Smooth muscle cell (in vitro differentiated cells): ENCODE results near the gene NCAPG2. TPM values are rescaled to one million over a fixed set of nuclear protein-coding genes. Genes with fewer than 3 reads are reported as not detected.

ENCODE experiments used
- DNase-seq: peaks from one replicate; lab custom pipeline; 2025; ENCODE audit not compliant: unreplicated experiment; lab: John Stamatoyannopoulos, UW
- H2AFZ ChIP-seq: fragments of 200-600 bp; sonication (generic); 2 replicates; pipeline ENCODE4 v1.6.0; 2016; ENCODE audit warnings: antibody characterized with exemption, low read depth, mild to moderate bottlenecking
- H3F3A ChIP-seq: fragments of 200-600 bp; sonication (generic); 2 replicates; pipeline ENCODE4 v1.6.0; 2017; ENCODE audit warnings: antibody characterized with exemption, low read depth
- H3K27ac ChIP-seq: fragments of 200-600 bp; sonication (generic); 2 replicates; pipeline ENCODE4 v1.5.1; 2016; ENCODE audit warnings: low read depth, mild to moderate bottlenecking
- H3K27me3 ChIP-seq: fragments of 200-600 bp; sonication (generic); 2 replicates; pipeline ENCODE4 v1.6.1; 2016; ENCODE audit warnings: low read depth, mild to moderate bottlenecking
- H3K36me3 ChIP-seq: fragments of 200-600 bp; sonication (generic); 2 replicates; pipeline ENCODE4 v1.5.1; 2016; ENCODE audit warnings: low read depth
- H3K4me1 ChIP-seq: fragments of 200-600 bp; sonication (generic); 2 replicates; pipeline ENCODE4 v1.5.1; 2016; ENCODE audit warnings: low read depth
- H3K4me2 ChIP-seq: fragments of 200-600 bp; sonication (generic); 2 replicates; pipeline ENCODE4 v1.6.0; 2016; ENCODE audit warnings: mild to moderate bottlenecking
- H3K4me3 ChIP-seq: fragments of 200-600 bp; sonication (generic); 2 replicates; pipeline ENCODE4 v1.5.1; 2016; ENCODE audit warnings: mild to moderate bottlenecking
- H3K79me2 ChIP-seq: fragments of 200-600 bp; sonication (generic); 2 replicates; pipeline ENCODE4 v1.6.0; 2016; ENCODE audit warnings: low read depth, mild to moderate bottlenecking
- H3K9ac ChIP-seq: fragments of 200-600 bp; sonication (generic); 2 replicates; pipeline ENCODE4 v1.6.0; 2016; ENCODE audit warnings: low read depth
- H3K9me3 ChIP-seq: fragments of 200-600 bp; sonication (generic); replicated peaks from 2 replicates; pipeline ENCODE4 v1.5.1; 2016; ENCODE audit warnings: low read depth
- H4K20me1 ChIP-seq: fragments of 200-600 bp; sonication (generic); 2 replicates; pipeline ENCODE4 v1.6.0; 2016; ENCODE audit warnings: low read depth
- CTCF ChIP-seq: fragments of 200-600 bp; sonication (generic); IDR thresholded peaks from 2 replicates; pipeline ENCODE4 v1.5.1; 2017; ENCODE audit warnings: borderline replicate concordance, mild to moderate bottlenecking, antibody characterized with exemption; ENCODE audit not compliant: insufficient read depth, poor library complexity, severe bottlenecking
- WGBS: methylation state at CpG from one replicate; pipeline ENCODE4 v1.1.7; 2016; ENCODE audit warnings: low lambda C conversion rate; 5-methylcytosine and 5-hydroxymethylcytosine counted together
- polyA plus RNA-seq: library from polyadenylated mRNA; unstranded; fragments of >200 nt; fragmentation: Nextera tagmentation; extraction: Ambion mirVana; gene quantifications from 2 replicates; pipeline ENCODE4 v1.2.1, GENCODE V29; 2016
- total RNA-seq: library from RNA; depleted of rRNA; stranded (reverse); fragments of >200 nt; gene quantifications from 2 replicates; pipeline ENCODE4 v1.2.3, GENCODE V29; 2014

Gene NCAPG2
- total and polyA plus RNA-seq, 2 experiments from 2014 or later = 9.9 to 12.5 TPM

DNA sequence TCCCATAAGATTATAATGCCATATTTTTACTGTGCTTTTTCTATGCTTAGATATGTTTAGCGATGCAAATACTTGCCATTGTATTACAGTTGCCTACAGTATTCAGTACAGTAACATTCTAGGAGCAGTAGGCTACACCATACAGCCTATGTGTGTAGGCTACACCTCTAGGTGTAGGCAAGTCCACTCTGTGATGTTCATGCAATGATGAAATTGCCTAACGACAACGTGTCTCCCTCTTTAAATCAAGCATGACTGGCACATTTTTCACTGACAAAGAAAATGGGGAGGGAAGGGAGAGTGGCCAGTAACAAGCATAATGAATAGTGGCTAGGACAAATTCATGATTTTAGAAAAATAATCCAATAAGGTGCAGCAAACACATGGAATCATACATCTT lies 1.7 kb downstream of the NCAPG2 start:
- no peak for TF ChIP-seq CTCF
- no peak overlapping the region for H3K9ac ChIP-seq

DNA sequence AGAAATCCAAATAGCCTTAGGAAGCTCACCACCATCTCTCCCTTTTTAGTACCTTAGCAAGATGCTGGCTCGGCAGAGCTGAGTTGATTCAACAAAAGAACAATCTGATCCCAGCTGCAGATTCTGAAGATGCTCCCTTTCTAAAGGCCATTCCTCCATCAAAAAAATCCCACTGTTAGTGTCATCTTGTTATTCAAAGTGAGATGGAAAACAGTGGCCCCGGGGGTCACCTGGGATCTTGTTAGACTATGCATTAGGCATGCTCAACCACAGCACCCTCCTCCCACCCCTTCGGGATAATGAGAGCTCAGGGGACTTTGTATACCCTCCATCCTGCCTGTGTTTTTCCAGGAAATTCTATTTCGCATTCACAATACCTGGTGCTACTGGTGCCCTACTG lies 2.4 kb downstream of the NCAPG2 start:
- no peak for DNase-seq
- Histone ChIP-seq H3K79me2 (peaks cover 33% of the 10 kb centered on the region), H3K9me3 (no peaks in the 10 kb centered on the region), H3K9ac (no peak overlapping the region), H3K27me3 (no peaks in the 10 kb centered on the region), H2AFZ (no peak overlapping the region), H3K4me1 (peaks cover 23% of the 10 kb centered on the region), H3F3A (no peaks in the 10 kb centered on the region), H4K20me1 (no peaks in the 10 kb centered on the region), H3K27ac (no peak overlapping the region), H3K36me3 (no peaks in the 10 kb centered on the region), H3K4me3 (no peak overlapping the region), H3K4me2 (no peak overlapping the region)
- 67% methylated on average over 4 of the region's 4 CpGs for whole genome bisulfite sequencing
- no peak for TF ChIP-seq CTCF

More for the DNA sequence above, 1.7 kb downstream of the NCAPG2 start:
- no peaks in the 10 kb centered on the region for H3F3A ChIP-seq
- H3K27me3 ChIP-seq = no peaks in the 10 kb centered on the region
- peaks cover 33% of the 10 kb centered on the region for H3K79me2 ChIP-seq
- peaks cover 23% of the 10 kb centered on the region for H3K4me1 ChIP-seq
- H3K9me3 ChIP-seq = no peaks in the 10 kb centered on the region
- DNase-seq = no peak
- no peaks in the 10 kb centered on the region for H4K20me1 ChIP-seq
- H3K36me3 ChIP-seq = no peaks in the 10 kb centered on the region
- no peak overlapping the region for H3K4me3 ChIP-seq
- no peak overlapping the region for H2AFZ ChIP-seq
- no peak overlapping the region for H3K4me2 ChIP-seq
- no peak overlapping the region for H3K27ac ChIP-seq
- 56% methylated on average over 3 of the region's 3 CpGs for WGBS

DNA sequence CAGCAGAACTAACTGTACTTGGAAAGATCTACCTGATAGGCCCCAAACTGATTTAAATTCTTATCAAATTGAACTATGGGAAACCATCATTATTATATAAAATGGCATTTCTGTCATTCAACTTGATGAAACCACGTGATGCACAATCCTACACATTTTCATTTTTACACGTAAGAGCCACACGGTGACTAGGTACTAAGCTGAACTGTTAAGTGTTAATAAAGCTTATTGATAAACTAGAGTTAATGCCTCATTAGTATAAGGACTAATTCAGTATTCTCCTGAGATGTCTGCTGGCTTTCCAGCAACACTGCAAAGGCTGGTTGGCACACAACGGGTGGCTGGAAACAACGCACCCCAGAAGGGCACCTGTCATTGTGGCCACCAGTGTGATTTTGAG lies 4.6 kb downstream of the NCAPG2 start:
- Histone ChIP-seq H3K9me3 (no peaks in the 10 kb centered on the region), H3K9ac (no peak overlapping the region), H3K4me3 (no peak overlapping the region), H3F3A (no peaks in the 10 kb centered on the region), H3K4me1 (peaks cover 19% of the 10 kb centered on the region), H3K36me3 (no peaks in the 10 kb centered on the region), H3K79me2 (peaks cover 33% of the 10 kb centered on the region), H3K27me3 (no peaks in the 10 kb centered on the region), H3K27ac (no peak overlapping the region), H3K4me2 (no peak overlapping the region), H2AFZ (no peak overlapping the region), H4K20me1 (no peaks in the 10 kb centered on the region)
- DNase-seq = no peak
- 97% methylated on average over 5 of the region's 5 CpGs for WGBS
- TF ChIP-seq CTCF = no peak

GRCh38 chr7:158699341-158699740 lies 5.3 kb downstream of the NCAPG2 start:
- Histone ChIP-seq H3K4me3 (no peak overlapping the region), H3K9me3 (no peaks in the 10 kb centered on the region), H3K27ac (no peak overlapping the region), H4K20me1 (no peaks in the 10 kb centered on the region), H3K9ac (no peak overlapping the region), H3K79me2 (peaks cover 32% of the 10 kb centered on the region), H3K4me1 (peaks cover 19% of the 10 kb centered on the region), H3K27me3 (no peaks in the 10 kb centered on the region), H3K36me3 (no peaks in the 10 kb centered on the region), H3F3A (no peaks in the 10 kb centered on the region), H2AFZ (no peak overlapping the region), H3K4me2 (no peak overlapping the region)
- TF ChIP-seq CTCF = no peak
- DNase-seq = no peak
- 0% methylated on average over 1 of the region's 1 CpG for WGBS
